HG03095 (cell line): Measurements from ENCODE around the gene FAM78A.
"Not testable (repeated sequence)": the region's sequence is repeated elsewhere in the genome, so short reads cannot be mapped to it uniquely, and the experiment has no call there.

Experiments used
- ATAC-seq: cut with Tn5 transposase; IDR thresholded peaks from one replicate; pipeline ENCODE4 v1.9.1; 2021; ENCODE audit warnings: moderate library complexity; ENCODE audit not compliant: unreplicated experiment

FAM78A gene

DNA sequence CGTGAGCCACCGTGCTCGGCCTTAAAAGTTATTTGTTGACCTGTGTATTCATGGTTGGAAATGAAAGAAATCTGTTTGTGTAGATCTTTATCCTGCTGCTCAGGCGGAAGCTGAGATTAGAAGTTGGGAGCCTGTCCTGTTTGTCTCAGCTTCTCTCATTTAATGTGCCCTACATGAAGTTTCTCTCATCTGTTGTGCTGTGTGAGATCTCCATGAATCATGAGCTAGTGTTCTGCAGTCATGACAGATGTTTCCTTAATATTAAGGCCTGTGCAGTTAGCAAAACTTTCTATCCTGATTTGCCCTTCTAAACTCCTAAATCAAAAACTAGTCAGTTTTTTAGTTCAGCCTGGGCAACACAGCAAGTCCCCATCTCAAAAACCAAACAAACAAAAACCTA lies 59.5 kb downstream of the FAM78A start:
- ATAC-seq, result no peak

DNA sequence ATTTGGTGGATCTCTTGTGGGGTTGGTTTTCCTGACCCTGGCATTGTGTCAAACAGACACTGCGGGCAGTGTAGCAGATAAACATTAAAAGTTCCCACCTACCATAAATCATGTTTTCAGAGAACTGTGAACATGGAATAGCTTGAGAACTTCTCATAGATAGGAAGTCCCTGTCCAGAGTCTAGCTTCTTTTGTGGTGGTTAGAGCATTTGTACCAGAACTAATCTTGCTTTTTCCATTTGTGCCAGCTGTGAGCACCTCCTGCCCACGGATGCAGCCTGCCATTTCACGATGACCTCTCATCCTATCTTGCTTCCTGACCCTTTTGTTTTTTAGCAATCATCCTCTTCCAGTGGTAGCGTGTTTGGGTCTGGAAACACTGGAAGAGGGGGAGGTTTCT lies 61.4 kb downstream of the FAM78A start:
- no peak for ATAC-seq

DNA sequence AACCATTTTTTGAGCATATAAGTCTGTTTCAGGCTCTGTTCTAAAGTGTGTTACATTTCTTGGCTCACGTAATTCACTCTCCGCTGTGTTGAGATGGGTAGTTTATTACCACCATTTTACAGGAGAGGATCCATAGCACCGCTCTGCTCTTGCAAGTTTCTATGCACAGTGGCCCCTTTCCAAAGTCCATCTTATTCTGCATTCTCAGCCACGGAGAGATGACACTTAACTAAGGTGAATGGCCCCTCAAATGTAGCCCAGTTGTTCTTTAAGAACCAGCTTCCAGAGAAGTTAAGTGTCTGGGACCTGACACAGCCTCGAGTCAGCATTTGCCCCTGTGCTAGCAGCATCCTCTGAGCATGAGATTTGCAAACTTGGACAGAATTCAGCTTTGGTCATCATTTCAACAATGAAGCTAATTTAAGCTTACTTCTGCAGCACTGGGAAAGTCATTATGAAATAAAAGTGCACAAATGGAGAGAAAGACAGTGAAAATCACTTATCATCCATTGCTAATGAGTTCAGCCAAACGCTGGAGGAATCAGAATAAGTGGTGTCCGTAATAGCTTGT lies 61.9 kb downstream of the FAM78A start:
- ATAC-seq, result no peak

DNA sequence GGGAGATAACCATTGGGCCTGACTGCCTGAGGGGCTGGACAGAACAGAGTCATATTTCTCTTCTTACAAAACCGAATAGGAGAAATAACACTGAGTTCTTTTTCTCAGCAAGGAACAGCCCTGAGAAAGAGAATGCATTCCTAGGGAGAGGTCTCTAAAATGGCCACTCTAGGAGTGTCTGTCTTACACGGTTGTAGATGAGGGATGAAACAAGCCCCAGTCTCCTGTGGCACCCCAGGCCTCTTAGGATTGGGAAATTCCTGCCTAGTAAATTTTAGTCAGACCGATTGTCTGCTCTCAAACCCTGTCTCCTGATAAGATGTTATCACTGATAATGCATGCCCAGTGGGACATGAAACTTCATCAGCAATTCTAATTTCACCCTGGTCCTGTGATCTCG lies 64.4 kb downstream of the FAM78A start:
- not testable (repeated sequence) for ATAC-seq
